Astrocyte (in vitro differentiated cells and primary cell): Measurements from ENCODE around the gene SPATA17. TPM values are rescaled to one million over a fixed set of nuclear protein-coding genes. Genes with fewer than 3 reads are reported as not detected.
A peak's percentile ranks its signal among the peaks of the same experiment; 100 is the strongest.

Experiments
- DNase-seq: peaks from one replicate; pipeline ENCODE4 v3.0.0-alpha.2; 2010; ENCODE audit warnings: low read depth
- FAIRE-seq: peaks from 2 replicates; lab custom pipeline; 2011; peaks lifted over from hg19 to GRCh38; lab: Jason Lieb, UNC
- H2AFZ ChIP-seq: 2 replicates; pipeline ENCODE4 v1.6.0; 2012; ENCODE audit warnings: low read depth, low read length, inconsistent platforms
- H3K27ac ChIP-seq: 2 replicates; pipeline ENCODE4 v1.5.1; 2011; ENCODE audit warnings: low read depth, low read length, inconsistent platforms
- H3K27me3 ChIP-seq: 2 replicates; pipeline ENCODE4 v1.6.0; 2011; ENCODE audit warnings: low read length, inconsistent platforms; ENCODE audit not compliant: insufficient read depth
- H3K36me3 ChIP-seq: 2 replicates; pipeline ENCODE4 v1.5.1; 2011; ENCODE audit warnings: low read length, inconsistent platforms; ENCODE audit not compliant: insufficient read depth
- H3K4me1 ChIP-seq: 2 replicates; pipeline ENCODE4 v1.5.1; 2011; ENCODE audit warnings: low read length, inconsistent platforms; ENCODE audit not compliant: insufficient read depth
- H3K4me2 ChIP-seq: 2 replicates; pipeline ENCODE4 v1.6.0; 2012; ENCODE audit warnings: low read length, inconsistent platforms
- H3K4me3 ChIP-seq: 2 replicates; pipeline ENCODE4 v1.5.1; 2011; ENCODE audit warnings: low read depth, mild to moderate bottlenecking, low read length, inconsistent platforms; ENCODE audit not compliant: insufficient read depth
- H3K79me2 ChIP-seq: 2 replicates; pipeline ENCODE4 v1.6.0; 2012; ENCODE audit warnings: mild to moderate bottlenecking, low read length, inconsistent platforms; ENCODE audit not compliant: insufficient read depth
- H3K9ac ChIP-seq: 2 replicates; pipeline ENCODE4 v1.6.0; 2012; ENCODE audit warnings: mild to moderate bottlenecking, low read length, inconsistent platforms
- H3K9me3 ChIP-seq: 2 replicates; pipeline ENCODE4 v1.5.1; 2012; ENCODE audit warnings: low read depth, mild to moderate bottlenecking, low read length, inconsistent platforms; ENCODE audit not compliant: insufficient read depth
- H4K20me1 ChIP-seq: 2 replicates; pipeline ENCODE4 v1.6.0; 2012; ENCODE audit warnings: low read length, inconsistent platforms; ENCODE audit not compliant: insufficient read depth
- H3K27ac Mint-ChIP-seq: one replicate; pipeline ENCODE4 v1.8.0; 2021; ENCODE audit warnings: mild to moderate bottlenecking, mixed read lengths; ENCODE audit not compliant: unreplicated experiment
- H3K27me3 Mint-ChIP-seq: one replicate; pipeline ENCODE4 v1.8.0; 2021; ENCODE audit warnings: low read depth, mixed read lengths; ENCODE audit not compliant: unreplicated experiment
- H3K36me3 Mint-ChIP-seq: one replicate; pipeline ENCODE4 v1.8.0; 2021; ENCODE audit warnings: low read depth, mixed read lengths; ENCODE audit not compliant: unreplicated experiment
- H3K4me1 Mint-ChIP-seq: one replicate; pipeline ENCODE4 v1.8.0; 2021; ENCODE audit warnings: low read depth, mixed read lengths; ENCODE audit not compliant: unreplicated experiment
- H3K4me3 Mint-ChIP-seq: one replicate; pipeline ENCODE4 v1.8.0; 2021; ENCODE audit warnings: mild to moderate bottlenecking, moderate library complexity, mixed read lengths; ENCODE audit not compliant: unreplicated experiment
- H3K9me3 Mint-ChIP-seq: one replicate; pipeline ENCODE4 v1.8.0; 2021; ENCODE audit warnings: mild to moderate bottlenecking, mixed read lengths; ENCODE audit not compliant: unreplicated experiment
- EZH2 ChIP-seq: IDR thresholded peaks from 2 replicates; pipeline ENCODE4 v1.6.1; 2012; ENCODE audit warnings: mild to moderate bottlenecking, low read length, inconsistent platforms; ENCODE audit not compliant: insufficient read depth
- total RNA-seq: library from RNA; stranded (reverse); gene quantifications from 2 replicates; pipeline ENCODE4 v1.2.1, GENCODE V29; 2021
- TF ChIP-seq, protein P1 (sequence below): IDR thresholded peaks from 2 replicates; pipeline ENCODE4 v1.5.1; 2011; ENCODE audit warnings: low read depth, mild to moderate bottlenecking, inconsistent platforms, low read length, moderate library complexity; ENCODE audit not compliant: insufficient read depth

SPATA17 gene
- total RNA-seq, 1 donor from 2014 or later, result 1.3 TPM

DNA sequence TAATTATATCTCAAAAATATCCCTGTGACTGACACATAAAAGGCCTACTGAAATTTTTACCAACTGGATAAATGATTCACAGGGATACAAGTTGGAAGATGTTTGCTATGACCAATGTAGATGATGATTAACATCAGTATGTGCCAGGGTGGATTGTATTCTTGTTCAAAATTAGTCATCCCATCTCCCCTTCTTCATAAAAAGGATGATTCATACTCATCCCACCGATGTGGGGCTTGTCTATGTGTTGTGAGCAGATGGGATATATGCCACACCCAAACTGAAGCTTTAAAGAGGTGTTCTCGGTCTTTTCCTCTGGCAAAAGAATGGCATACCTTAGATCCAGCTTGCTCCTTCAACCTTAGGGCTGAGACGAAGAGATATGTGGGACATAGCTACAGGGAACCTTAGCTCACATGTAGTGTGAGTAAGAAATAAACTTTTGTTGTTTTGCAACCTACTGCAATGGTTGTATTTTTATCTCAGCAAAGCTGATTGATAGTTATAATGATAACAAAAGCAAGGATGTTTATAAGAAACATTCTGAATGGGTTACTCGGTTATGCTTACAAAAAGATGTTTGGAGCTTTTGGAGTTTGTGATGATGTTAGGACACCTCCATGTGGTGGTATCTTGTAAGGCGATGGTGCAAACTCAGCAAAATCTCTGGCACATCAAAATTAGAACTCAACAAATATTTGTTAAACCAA lies 29.4 kb downstream of the SPATA17 start:
- Histone ChIP-seq H3K27me3 (no peaks in the 10 kb centered on the region), H3K79me2 (no peaks in the 10 kb centered on the region), H3K9me3 (no peaks in the 10 kb centered on the region), H3K9ac (no peak overlapping the region), H3K4me1 (peaks cover 8% of the 10 kb centered on the region), H3K27ac (no peak overlapping the region), H4K20me1 (no peaks in the 10 kb centered on the region), H3K36me3 (no peaks in the 10 kb centered on the region), H3K4me3 (no peak overlapping the region), H2AFZ (peak overlapping the region; percentile 33), H3K4me2 (peak overlapping the region; percentile 55)
- Mint-ChIP-seq H3K27ac (peak overlapping the region; percentile 2), H3K27me3 (no peaks in the 10 kb centered on the region), H3K36me3 (no peaks in the 10 kb centered on the region), H3K4me1 (peaks cover 8% of the 10 kb centered on the region), H3K4me3 (no peak overlapping the region), H3K9me3 (no peaks in the 10 kb centered on the region)
- TF ChIP-seq, protein P1, sequence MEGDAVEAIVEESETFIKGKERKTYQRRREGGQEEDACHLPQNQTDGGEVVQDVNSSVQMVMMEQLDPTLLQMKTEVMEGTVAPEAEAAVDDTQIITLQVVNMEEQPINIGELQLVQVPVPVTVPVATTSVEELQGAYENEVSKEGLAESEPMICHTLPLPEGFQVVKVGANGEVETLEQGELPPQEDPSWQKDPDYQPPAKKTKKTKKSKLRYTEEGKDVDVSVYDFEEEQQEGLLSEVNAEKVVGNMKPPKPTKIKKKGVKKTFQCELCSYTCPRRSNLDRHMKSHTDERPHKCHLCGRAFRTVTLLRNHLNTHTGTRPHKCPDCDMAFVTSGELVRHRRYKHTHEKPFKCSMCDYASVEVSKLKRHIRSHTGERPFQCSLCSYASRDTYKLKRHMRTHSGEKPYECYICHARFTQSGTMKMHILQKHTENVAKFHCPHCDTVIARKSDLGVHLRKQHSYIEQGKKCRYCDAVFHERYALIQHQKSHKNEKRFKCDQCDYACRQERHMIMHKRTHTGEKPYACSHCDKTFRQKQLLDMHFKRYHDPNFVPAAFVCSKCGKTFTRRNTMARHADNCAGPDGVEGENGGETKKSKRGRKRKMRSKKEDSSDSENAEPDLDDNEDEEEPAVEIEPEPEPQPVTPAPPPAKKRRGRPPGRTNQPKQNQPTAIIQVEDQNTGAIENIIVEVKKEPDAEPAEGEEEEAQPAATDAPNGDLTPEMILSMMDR, result peak; percentile 37
- TF ChIP-seq EZH2, result no peak
- FAIRE-seq (peak; percentile 45), DNase-seq (peak; percentile 84)

DNA sequence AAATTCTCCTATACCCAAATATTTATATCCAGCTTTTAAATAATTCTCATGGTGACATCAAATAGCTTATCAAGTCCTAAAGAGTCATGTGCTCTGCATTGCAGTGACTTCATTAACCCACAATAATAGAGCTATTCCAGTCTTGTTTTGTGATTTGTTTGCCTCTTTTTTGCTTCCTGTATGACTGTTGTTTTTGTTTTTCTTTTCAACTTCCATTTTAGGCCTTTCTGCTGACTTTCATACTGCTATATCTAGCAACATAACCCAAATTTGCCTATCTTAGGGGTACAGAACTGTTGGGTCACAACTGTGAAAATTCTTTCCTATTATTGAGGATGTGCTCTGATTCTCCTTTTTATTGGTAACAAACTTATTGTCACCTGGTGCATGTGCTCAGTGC lies 30.3 kb downstream of the SPATA17 start:
- Histone ChIP-seq H3K27me3 (no peaks in the 10 kb centered on the region), H3K4me1 (peaks cover 8% of the 10 kb centered on the region), H3K27ac (no peak overlapping the region), H3K4me2 (no peak overlapping the region), H3K36me3 (no peaks in the 10 kb centered on the region), H3K9me3 (no peaks in the 10 kb centered on the region), H3K9ac (no peak overlapping the region), H3K4me3 (no peak overlapping the region), H3K79me2 (no peaks in the 10 kb centered on the region), H2AFZ (no peak overlapping the region), H4K20me1 (no peaks in the 10 kb centered on the region)
- H3K27ac Mint-ChIP-seq, result no peak overlapping the region
- no peak overlapping the region for H3K4me3 Mint-ChIP-seq
- DNase-seq, result no peak
- TF ChIP-seq, protein P1, result no peak
- TF ChIP-seq EZH2, result no peak
- FAIRE-seq, result no peak
- no peaks in the 10 kb centered on the region for H3K36me3 Mint-ChIP-seq
- H3K27me3 Mint-ChIP-seq, result no peaks in the 10 kb centered on the region
- peaks cover 8% of the 10 kb centered on the region for H3K4me1 Mint-ChIP-seq
- no peaks in the 10 kb centered on the region for H3K9me3 Mint-ChIP-seq

DNA sequence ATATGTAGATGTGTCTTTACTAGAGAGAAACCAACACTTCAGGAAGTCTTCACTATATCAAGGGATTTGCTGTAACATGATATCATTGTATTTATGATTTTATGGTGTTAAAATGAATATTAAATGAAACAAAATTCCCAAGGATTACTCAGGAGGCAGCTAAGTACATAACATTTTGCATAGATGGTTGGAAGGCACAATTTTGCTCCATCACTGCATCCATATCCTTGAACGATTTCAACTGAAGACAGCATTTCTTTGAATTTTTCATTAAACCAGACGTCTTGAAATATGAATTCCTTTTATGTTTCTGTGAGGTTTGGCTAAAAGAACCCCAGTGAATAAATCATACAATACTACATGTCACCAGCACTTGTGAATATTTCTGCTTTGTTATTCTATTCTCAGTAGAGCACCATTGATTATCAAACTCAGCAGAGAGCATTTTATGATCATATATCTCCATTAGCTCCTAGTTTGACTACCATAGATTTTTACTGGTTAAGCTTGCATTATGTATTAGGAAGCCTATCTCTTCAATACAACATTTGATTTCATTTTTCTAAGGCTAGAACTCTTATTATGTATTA lies 37.3 kb downstream of the SPATA17 start:
- Histone ChIP-seq H4K20me1 (no peaks in the 10 kb centered on the region), H3K4me2 (no peak overlapping the region), H2AFZ (no peak overlapping the region), H3K4me1 (no peaks in the 10 kb centered on the region), H3K27ac (no peak overlapping the region), H3K9ac (no peak overlapping the region), H3K9me3 (no peaks in the 10 kb centered on the region), H3K4me3 (no peak overlapping the region), H3K79me2 (no peaks in the 10 kb centered on the region), H3K36me3 (no peaks in the 10 kb centered on the region), H3K27me3 (no peaks in the 10 kb centered on the region)
- H3K4me3 Mint-ChIP-seq, result no peak overlapping the region
- H3K27ac Mint-ChIP-seq, result no peak overlapping the region
- TF ChIP-seq, protein P1, result no peak
- no peak for TF ChIP-seq EZH2
- DNase-seq, result no peak
- no peaks in the 10 kb centered on the region for H3K27me3 Mint-ChIP-seq
- peaks cover 2% of the 10 kb centered on the region for H3K4me1 Mint-ChIP-seq
- no peak for FAIRE-seq
- H3K36me3 Mint-ChIP-seq, result no peaks in the 10 kb centered on the region
- H3K9me3 Mint-ChIP-seq, result no peaks in the 10 kb centered on the region
